HuH-7 (cell line): ENCODE data around the gene TRA2B.
"Not testable (repeated sequence)": the region's sequence is repeated elsewhere in the genome, so short reads cannot be mapped to it uniquely, and the experiment has no call there.

Source experiments
- DNase-seq: peaks from one replicate; pipeline ENCODE4 v3.0.0; 2011; ENCODE audit warnings: low spot score

TRA2B gene

GRCh38 chr3:185927501-185928200 is 10.2 kb downstream of the TRA2B start:
- DNase-seq = no peak

- no peak for DNase-seq
These were observed 11.4 kb downstream of the TRA2B start for GRCh38 chr3:185926445-185926844.

- DNase-seq = no peak
These were observed 12.5 kb downstream of the TRA2B start for GRCh38 chr3:185925353-185925752.

- no peak for DNase-seq
These were observed 13.4 kb downstream of the TRA2B start for GRCh38 chr3:185924375-185924774.

GRCh38 chr3:185920184-185920583 is 17.6 kb downstream of the TRA2B start:
- no peak for DNase-seq

GRCh38 chr3:185916042-185916833 is 21.6 kb downstream of the TRA2B start:
- no peak for DNase-seq

GRCh38 chr3:185915642-185916041 is 22.2 kb downstream of the TRA2B start:
- no peak for DNase-seq

GRCh38 chr3:185914911-185915629 is 22.7 kb downstream of the TRA2B start:
- DNase-seq = no peak

- DNase-seq = no peak
These were observed 24.6 kb downstream of the TRA2B start for GRCh38 chr3:185912929-185913901.

- DNase-seq = no peak
These were observed 25.3 kb downstream of the TRA2B start for GRCh38 chr3:185912512-185912911.

- not testable (repeated sequence) for DNase-seq
These were observed 26.8 kb downstream of the TRA2B start for GRCh38 chr3:185911076-185911448.

GRCh38 chr3:185910322-185911075 is 27.3 kb downstream of the TRA2B start:
- not testable (repeated sequence) for DNase-seq

- not testable (repeated sequence) for DNase-seq
These were observed 27.9 kb downstream of the TRA2B start for GRCh38 chr3:185909913-185910312.

- peak; percentile 31 for DNase-seq
These were observed 37.6 kb downstream of the TRA2B start for GRCh38 chr3:185900228-185900627.

GRCh38 chr3:185896636-185897035 is 41.2 kb downstream of the TRA2B start:
- DNase-seq = no peak

- no peak for DNase-seq
These were observed 50.7 kb downstream of the TRA2B start for GRCh38 chr3:185887066-185887465.

- no peak for DNase-seq
These were observed 53.2 kb downstream of the TRA2B start for GRCh38 chr3:185884641-185885040.

GRCh38 chr3:185881926-185882325 is 55.9 kb downstream of the TRA2B start:
- DNase-seq = no peak

- DNase-seq = no peak
These were observed 57.2 kb downstream of the TRA2B start for GRCh38 chr3:185880600-185880999.

- no peak for DNase-seq
These were observed 58.9 kb downstream of the TRA2B start for GRCh38 chr3:185878920-185879319.

- no peak for DNase-seq
These were observed 63.7 kb downstream of the TRA2B start for GRCh38 chr3:185874119-185874518.
